H1 (cell line): ENCODE data around the gene C6orf62. TPM values are rescaled to one million over a fixed set of nuclear protein-coding genes. Genes with fewer than 3 reads are reported as not detected.

Source experiments
- CBX5 ChIP-seq: fragments of 300-800, 300-1000 bp; sonication (generic); IDR thresholded peaks from 2 replicates; pipeline ENCODE4 v1.7.1; 2016; ENCODE audit warnings: antibody characterized with exemption, low read length, low read depth
- CTCF ChIP-seq, 3 experiments: IDR thresholded peaks; 1 replicate in 2 of 3; 2 replicates in 1 of 3; pipeline versions ENCODE4 v1.5.1 to v1.6.1; 2011; ENCODE audit warnings: low read length in 3 of 3, mild to moderate bottlenecking in 3 of 3, inconsistent platforms in 2 of 3, low read depth in 1 of 3, moderate library complexity in 1 of 3; ENCODE audit not compliant: insufficient read depth in 1 of 3; ENCODE audit errors: control extremely low read depth in 1 of 3
- polyA plus RNA-seq, 7 experiments: library from polyadenylated mRNA; depleted of rRNA in 3 of 7; stranded (reverse) in 5 of 7; unstranded in 2 of 7; fragments of >200 nt in 5 of 7; fragments of 200-250 nt in 2 of 7; gene quantifications; 1 replicate in 5 of 7; 2 replicates in 1 of 7; 4 replicates in 1 of 7; pipeline versions ENCODE4 v1.2.1 to v1.2.3, GENCODE V29; 2011 to 2013; ENCODE audit warnings: missing spikeins in 2 of 7, mixed read lengths in 2 of 7
- total RNA-seq: library from RNA; stranded (reverse); fragmentation: NEBNext Ultra II Directional; extraction: Animal tissue kit (Norgen Biotek cat#: 25700); gene quantifications from 2 replicates; pipeline ENCODE4 v1.2.1, GENCODE V29; 2021

The C6orf62 gene
- total and polyA plus RNA-seq, 2 of the 8 experiments (the other 6 are each of a cell fraction or from before 2014, with no cell fraction given), result 25.6 to 101 TPM

- TF ChIP-seq CTCF (IDR thresholded peaks at IDR 0.05; ENCODE audit: control extremely low read depth in 1 of 3, insufficient read depth in 1 of 3, low read depth in 1 of 3, low read length in 3 of 3) (no peak), CBX5 (no peak)
Observed at GRCh38 chr6:24692003-24692402, 27.0 kb downstream of the C6orf62 start (continued).
